Fibroblast of the aortic adventitia (primary cell): Measurements from ENCODE around the gene KYAT1. TPM values are rescaled to one million over a fixed set of nuclear protein-coding genes. Genes with fewer than 3 reads are reported as not detected.
"Not testable (repeated sequence)": the region's sequence is repeated elsewhere in the genome, so short reads cannot be mapped to it uniquely, and the experiment has no call there.

Source experiments
- DNase-seq: peaks from one replicate; pipeline ENCODE4 v3.0.0-alpha.2; 2010; ENCODE audit warnings: low read depth
- H3K4me3 ChIP-seq: 2 replicates; pipeline ENCODE4 v1.5.1; 2011; ENCODE audit warnings: low read depth, mild to moderate bottlenecking, control low read depth, low read length, moderate library complexity
- CTCF ChIP-seq: IDR thresholded peaks from 2 replicates; pipeline ENCODE4 v1.5.1; 2011; ENCODE audit warnings: mild to moderate bottlenecking, low read length, control low read depth, inconsistent platforms; ENCODE audit not compliant: insufficient read depth
- total RNA-seq: library from RNA; depleted of rRNA; stranded (reverse); fragments of >200 nt; gene quantifications from 2 replicates; pipeline ENCODE4 v1.2.3, GENCODE V29; 2012; ENCODE audit warnings: low replicate concordance

Gene KYAT1
- total RNA-seq, 1 donor = 6.8 TPM

- peak; percentile 90 for DNase-seq
- no peak overlapping the region for H3K4me3 ChIP-seq
- TF ChIP-seq CTCF = no peak
Observed at GRCh38 chr9:128886211-128886891, 4.6 kb upstream of the KYAT1 start.

- DNase-seq = no peak
- no peak for TF ChIP-seq CTCF
- H3K4me3 ChIP-seq = no peak overlapping the region
Observed at GRCh38 chr9:128885798-128886197, 4.0 kb upstream of the KYAT1 start.

- TF ChIP-seq CTCF = no peak
- H3K4me3 ChIP-seq = no peak overlapping the region
- no peak for DNase-seq
Observed at GRCh38 chr9:128885376-128885775, 3.6 kb upstream of the KYAT1 start.

GRCh38 chr9:128884164-128884563 is 2.4 kb upstream of the KYAT1 start:
- no peak for TF ChIP-seq CTCF
- peak overlapping the region; percentile 31 for H3K4me3 ChIP-seq
- no peak for DNase-seq

GRCh38 chr9:128882677-128883603 is 1.2 kb upstream of the KYAT1 start:
- peak overlapping the region; percentile 90 for H3K4me3 ChIP-seq
- no peak for TF ChIP-seq CTCF
- no peak for DNase-seq

- no peak for DNase-seq
- no peak for TF ChIP-seq CTCF
- no peak overlapping the region for H3K4me3 ChIP-seq
Observed at GRCh38 chr9:128877852-128878251, 3.9 kb downstream of the KYAT1 start.

GRCh38 chr9:128870941-128871265 is 10.8 kb downstream of the KYAT1 start:
- H3K4me3 ChIP-seq, DNase-seq: not testable (repeated sequence)
